A549 (cell line): ENCODE data around the gene CACNA1D. TPM values are rescaled to one million over a fixed set of nuclear protein-coding genes. Genes with fewer than 3 reads are reported as not detected.

Source experiments
- ATAC-seq, 2 experiments: fragments of 200-7000 bp in 1 of 2; fragments of >200 bp in 1 of 2; cut with Nextera tagmentation in 1 of 2; cut with Tn5 transposase in 1 of 2; 3 replicates each; pipeline versions ENCODE4 v1.8.0 to v1.9.1; 2018 to 2020; ENCODE audit warnings: mild to moderate bottlenecking in 1 of 2, moderate library complexity in 1 of 2
- CTCF ChIA-PET: fragments of 300-600 bp; sonication (Branson Sonifier 250); formaldehyde crosslinking; extraction: SDS; loops from one replicate; lab custom pipeline; 2021; ENCODE audit warnings: antibody characterized with exemption, inconsistent platforms; lab: Yijun Ruan, JAX
- POLR2A ChIA-PET: fragments of 350-600 bp; formaldehyde crosslinking; extraction: SDS; loops from one replicate; lab custom pipeline; 2021; ENCODE audit warnings: antibody characterized with exemption, inconsistent platforms; lab: Yijun Ruan, JAX
- DNase-seq, 2 experiments: peaks; one replicate each; pipeline versions ENCODE4 v3.0.0 to v3.0.0-alpha.2; 2011 to 2016; ENCODE audit warnings: low read depth in 1 of 2, low spot score in 1 of 2
- FAIRE-seq: peaks from 2 replicates; lab custom pipeline; 2011; peaks lifted over from hg19 to GRCh38; lab: Jason Lieb, UNC
- H3K27ac ChIP-seq, 2 experiments: fragments of >200 bp; sonication (Bioruptor Twin); formaldehyde crosslinking; 3 replicates each; pipeline ENCODE4 v1.5.1; 2016 to 2017
- H3K4me1 ChIP-seq: fragments of >200 bp; sonication (Bioruptor Twin); formaldehyde crosslinking; 3 replicates; pipeline ENCODE4 v1.6.1; 2016
- H3K4me2 ChIP-seq: fragments of >200 bp; sonication (Bioruptor Twin); formaldehyde crosslinking; 3 replicates; pipeline ENCODE4 v1.6.1; 2016
- H3K4me3 ChIP-seq: fragments of >200 bp; sonication (Bioruptor Twin); formaldehyde crosslinking; 3 replicates; pipeline ENCODE4 v1.5.1; 2016
- H3K9me3 ChIP-seq: fragments of >200 bp; sonication (Bioruptor Twin); formaldehyde crosslinking; 3 replicates; pipeline ENCODE4 v1.6.1; 2016
- BHLHE40 ChIP-seq: IDR thresholded peaks from 2 replicates; pipeline ENCODE4 v1.6.1; 2012; ENCODE audit warnings: low read depth, low read length, inconsistent platforms
- CBX2 ChIP-seq: fragments of 200-600 bp; sonication (generic); IDR thresholded peaks from 2 replicates; pipeline ENCODE4 v1.6.1; 2016; ENCODE audit warnings: low read depth, mild to moderate bottlenecking, borderline replicate concordance
- CEBPB ChIP-seq, 2 experiments: fragments of >200 bp in 1 of 2; sonication (Bioruptor Twin) in 1 of 2; formaldehyde crosslinking in 1 of 2; IDR thresholded peaks; 2 replicates each; pipeline ENCODE4 v1.6.1; 2012 to 2016
- FOSL2 ChIP-seq, 2 experiments: fragments of 450-650 bp in 1 of 2; fragments of >200 bp in 1 of 2; sonication (Bioruptor Twin) in 1 of 2; formaldehyde crosslinking; IDR thresholded peaks; 2 replicates each; pipeline versions ENCODE4 v1.5.0 to v1.6.1; 2016 to 2020; ENCODE audit warnings: mild to moderate bottlenecking in 1 of 2, moderate library complexity in 1 of 2
- HOXA7 ChIP-seq: fragments of 250-450 bp; sonication (Bioruptor Pico); IDR thresholded peaks from 2 replicates; pipeline ENCODE4 v1.5.0; 2020; ENCODE audit warnings: mild to moderate bottlenecking, moderate library complexity
- HOXB13 ChIP-seq: fragments of 250-450 bp; sonication (Bioruptor Pico); IDR thresholded peaks from 2 replicates; pipeline ENCODE4 v1.5.0; 2020; ENCODE audit warnings: low read depth, mild to moderate bottlenecking, moderate library complexity
- JUNB ChIP-seq: fragments of >200 bp; sonication (Bioruptor Twin); formaldehyde crosslinking; IDR thresholded peaks from 2 replicates; pipeline ENCODE4 v1.6.1; 2016
- MYC ChIP-seq: IDR thresholded peaks from 2 replicates; pipeline ENCODE4 v1.6.1; 2012; ENCODE audit warnings: mild to moderate bottlenecking, inconsistent platforms, low read length, improper control_type of control experiment, borderline replicate concordance
- RAD21 ChIP-seq, 2 experiments: fragments of >200 bp in 1 of 2; sonication (Bioruptor Twin) in 1 of 2; formaldehyde crosslinking in 1 of 2; IDR thresholded peaks in 1 of 2; conservative IDR thresholded peaks in 1 of 2; 2 replicates in 1 of 2; 3 replicates in 1 of 2; pipeline ENCODE4 v1.6.1; 2012 to 2018; ENCODE audit warnings: inconsistent platforms in 1 of 2
- RCOR1 ChIP-seq: fragments of 150-350 bp; IDR thresholded peaks from 2 replicates; pipeline ENCODE4 v1.6.1; 2014; ENCODE audit warnings: antibody characterized with exemption, low read length, low read depth
- RNF2 ChIP-seq: fragments of 200-600 bp; sonication (generic); IDR thresholded peaks from 2 replicates; pipeline ENCODE4 v1.6.1; 2016; ENCODE audit warnings: low read depth, mild to moderate bottlenecking, antibody characterized with exemption, moderate library complexity, borderline replicate concordance
- SMC3 ChIP-seq: fragments of >200 bp; sonication (Bioruptor Twin); formaldehyde crosslinking; IDR thresholded peaks from 3 replicates; pipeline ENCODE4 v1.6.1; 2018; ENCODE audit warnings: inconsistent platforms
- ZFP36 ChIP-seq: fragments of 450-650 bp; IDR thresholded peaks from 2 replicates; pipeline ENCODE4 v1.6.1; 2014; ENCODE audit warnings: borderline replicate concordance; ENCODE audit not compliant: partially characterized antibody
- ZNF302 ChIP-seq: fragments of 250-450 bp; sonication (Bioruptor Pico); IDR thresholded peaks from 2 replicates; pipeline ENCODE4 v1.9.0; 2021; ENCODE audit warnings: inconsistent platforms, mild to moderate bottlenecking, moderate library complexity
- WGBS: methylation state at CpG from one replicate; pipeline ENCODE4 v1.1.6; 2017; ENCODE audit errors: missing lambda C conversion rate; 5-methylcytosine and 5-hydroxymethylcytosine counted together
- polyA plus RNA-seq, 4 experiments: library from polyadenylated mRNA; depleted of rRNA in 3 of 4; stranded (reverse); fragments of >200 nt; fragmentation: RNase III in 1 of 4; extraction: RNeasy Plus Mini Kit Qiagen cat#74134 plus additional on column Dnase treatment in 1 of 4; gene quantifications; 2 replicates in 3 of 4; 3 replicates in 1 of 4; pipeline ENCODE4 v1.2.3, GENCODE V29; 2011 to 2017
- TF ChIP-seq, protein P1 (sequence below): IDR thresholded peaks from 2 replicates; pipeline ENCODE4 v1.6.1; 2012
- TF ChIP-seq, protein P2 (sequence below): fragments of >200 bp; sonication (Bioruptor Twin); formaldehyde crosslinking; IDR thresholded peaks from 3 replicates; pipeline ENCODE4 v1.5.1; 2016
- TF ChIP-seq, protein P3 (sequence below): IDR thresholded peaks from 2 replicates; pipeline ENCODE4 v1.6.1; 2012
- TF ChIP-seq, protein P4 (sequence below): IDR thresholded peaks from 2 replicates; pipeline ENCODE4 v1.6.1; 2012; ENCODE audit warnings: low read depth, borderline replicate concordance
- TF ChIP-seq, protein P5 (sequence below): fragments of 150-350 bp; IDR thresholded peaks from 2 replicates; pipeline ENCODE4 v1.6.1; 2014; ENCODE audit warnings: low read depth, mild to moderate bottlenecking, low read length
- TF ChIP-seq, protein P6 (sequence below): fragments of 200-600 bp; sonication (generic); IDR thresholded peaks from 2 replicates; pipeline ENCODE4 v1.6.1; 2016; ENCODE audit warnings: antibody characterized with exemption, mild to moderate bottlenecking, moderate library complexity

Gene CACNA1D
- polyA plus RNA-seq, 2 of the 4 experiments (the other 2 are of a cell fraction) = 1.1 to 10.7 TPM

DNA sequence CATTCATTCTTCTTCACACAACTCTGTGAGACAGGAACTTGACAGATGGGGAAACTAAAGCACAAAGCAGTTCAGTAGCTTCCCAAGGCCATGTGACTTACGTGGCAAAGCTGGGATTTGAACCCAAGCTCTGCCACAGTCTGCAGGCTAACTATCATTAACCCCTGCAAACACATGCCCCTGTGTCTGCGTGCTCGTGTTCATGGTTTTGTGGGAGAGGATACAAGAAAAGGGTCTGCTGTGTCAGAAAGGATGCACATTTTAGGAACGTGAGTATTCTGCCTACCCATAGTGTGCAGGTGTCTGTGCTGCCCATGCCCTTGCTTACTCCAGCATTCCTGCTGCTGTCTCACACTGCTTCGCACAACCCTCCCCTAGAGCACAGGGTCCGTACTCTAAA is 214.8 kb downstream of the CACNA1D start (continued):
- TF ChIP-seq MYC (no peak), HOXA7 (CRISPR knock-in tag) (no peak)

DNA sequence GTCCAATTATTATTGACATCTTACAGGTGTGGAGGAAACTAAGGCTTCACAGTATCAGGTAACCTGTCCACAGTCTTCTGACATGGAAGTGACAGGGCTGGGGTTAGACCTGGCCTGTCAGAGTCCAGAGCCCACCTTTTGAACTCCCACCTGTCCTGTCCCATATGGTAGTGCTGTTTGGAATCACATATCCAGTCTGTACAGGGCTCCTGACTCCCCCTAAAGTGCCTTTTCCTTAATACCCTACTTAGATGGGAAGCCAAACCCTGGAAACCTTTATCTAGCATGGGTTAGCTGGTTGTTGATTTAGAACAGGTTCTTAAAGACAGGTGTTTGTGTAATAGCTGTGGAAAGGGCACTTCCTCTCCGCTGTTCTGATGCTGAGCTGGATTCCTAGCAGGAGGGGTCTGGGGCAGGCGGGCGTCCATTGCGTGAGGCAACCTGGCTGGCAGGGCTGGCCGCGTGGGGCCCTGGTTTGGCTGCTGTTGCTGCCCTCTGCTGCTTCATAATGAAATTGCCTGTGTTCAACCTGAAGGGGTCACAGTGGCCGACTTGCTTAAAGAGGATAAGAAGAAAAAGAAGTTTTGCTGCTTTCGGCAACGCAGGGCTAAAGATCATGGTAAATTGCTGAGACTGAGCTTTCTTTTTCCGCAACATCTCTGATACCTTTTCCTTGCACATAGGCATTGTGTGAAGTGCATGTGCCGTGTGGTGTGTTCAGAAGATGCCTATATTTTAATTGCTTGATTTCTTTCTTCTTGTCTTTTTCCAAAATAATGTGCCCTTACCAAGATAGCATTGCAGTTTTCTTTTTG is 215.7 kb downstream of the CACNA1D start:
- Histone ChIP-seq H3K9me3 (no peaks in the 10 kb centered on the region), H3K27ac (peak overlapping the region; percentile 68 to 80), H3K4me1 (peaks cover 38% of the 10 kb centered on the region), H3K4me3 (no peak overlapping the region), H3K4me2 (peak overlapping the region; percentile 41; the same call in 2 of the 3 replicates)
- POLR2A ChIA-PET = interaction anchor here (0.7 kb wide), 1 partner anchor 362 kb away, joined by 4 read pairs; the partner anchor contains the start of gene DCP1A
- 24% methylated on average over 5 of the region's 11 CpGs for WGBS
- CTCF ChIA-PET = interaction anchor here (0.6 to 5.6 kb wide), 39 partner anchors 9 to 490 kb away, joined by 3 to 78 read pairs (median 4); no protein-coding TSS in a partner anchor
- DNase-seq (peak; percentile 49 to 71), ATAC-seq (peak; percentile 91 to 93), FAIRE-seq (no peak)
- TF ChIP-seq JUNB = no peak
- TF ChIP-seq, protein P1, sequence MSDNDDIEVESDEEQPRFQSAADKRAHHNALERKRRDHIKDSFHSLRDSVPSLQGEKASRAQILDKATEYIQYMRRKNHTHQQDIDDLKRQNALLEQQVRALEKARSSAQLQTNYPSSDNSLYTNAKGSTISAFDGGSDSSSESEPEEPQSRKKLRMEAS = peak; percentile 71
- peak; percentile 86 to 90 for TF ChIP-seq RAD21 (conservative IDR thresholded peaks at IDR 0.05 in 1 of 2, IDR thresholded peaks at IDR 0.05 in 1 of 2)
- peak; percentile 93 for TF ChIP-seq SMC3
- TF ChIP-seq, protein P2, sequence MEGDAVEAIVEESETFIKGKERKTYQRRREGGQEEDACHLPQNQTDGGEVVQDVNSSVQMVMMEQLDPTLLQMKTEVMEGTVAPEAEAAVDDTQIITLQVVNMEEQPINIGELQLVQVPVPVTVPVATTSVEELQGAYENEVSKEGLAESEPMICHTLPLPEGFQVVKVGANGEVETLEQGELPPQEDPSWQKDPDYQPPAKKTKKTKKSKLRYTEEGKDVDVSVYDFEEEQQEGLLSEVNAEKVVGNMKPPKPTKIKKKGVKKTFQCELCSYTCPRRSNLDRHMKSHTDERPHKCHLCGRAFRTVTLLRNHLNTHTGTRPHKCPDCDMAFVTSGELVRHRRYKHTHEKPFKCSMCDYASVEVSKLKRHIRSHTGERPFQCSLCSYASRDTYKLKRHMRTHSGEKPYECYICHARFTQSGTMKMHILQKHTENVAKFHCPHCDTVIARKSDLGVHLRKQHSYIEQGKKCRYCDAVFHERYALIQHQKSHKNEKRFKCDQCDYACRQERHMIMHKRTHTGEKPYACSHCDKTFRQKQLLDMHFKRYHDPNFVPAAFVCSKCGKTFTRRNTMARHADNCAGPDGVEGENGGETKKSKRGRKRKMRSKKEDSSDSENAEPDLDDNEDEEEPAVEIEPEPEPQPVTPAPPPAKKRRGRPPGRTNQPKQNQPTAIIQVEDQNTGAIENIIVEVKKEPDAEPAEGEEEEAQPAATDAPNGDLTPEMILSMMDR = peak; percentile 73

DNA sequence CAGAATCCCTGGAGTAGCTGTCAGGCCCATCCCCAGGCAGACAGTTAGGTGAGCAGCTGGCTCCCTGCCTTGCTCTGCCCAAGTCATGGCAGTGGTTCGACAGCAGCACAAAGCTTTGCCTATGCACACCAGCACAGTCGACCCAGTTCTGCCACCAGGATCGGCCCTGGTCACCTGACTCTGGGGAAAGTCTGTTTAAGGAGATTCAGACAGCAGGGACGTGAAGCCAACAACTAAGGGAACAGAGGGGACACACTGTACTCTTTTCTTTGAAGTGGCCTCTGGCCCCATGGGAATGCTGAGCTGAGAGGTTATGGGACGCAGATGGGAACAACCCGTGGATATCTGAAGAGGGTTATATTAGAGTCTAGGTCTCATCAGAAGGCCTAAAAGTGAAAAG is 217.0 kb downstream of the CACNA1D start:
- H3K4me2 ChIP-seq = no peak overlapping the region
- peaks cover 41% of the 10 kb centered on the region for H3K4me1 ChIP-seq
- ChIA-PET POLR2A (no interaction called here), CTCF (interaction anchor here (0.9 to 5.6 kb wide), 6 partner anchors 9 to 406 kb away, joined by 4 to 78 read pairs (median 8); no protein-coding TSS in a partner anchor)
- ATAC-seq = no peak
- DNase-seq = no peak
- H3K27ac ChIP-seq = peak overlapping the region; percentile 13 to 16; a peak in 1 of 6 replicates
- WGBS = 64% methylated on average over 6 of the region's 6 CpGs
- H3K4me3 ChIP-seq = no peak overlapping the region
- TF ChIP-seq, protein P3, sequence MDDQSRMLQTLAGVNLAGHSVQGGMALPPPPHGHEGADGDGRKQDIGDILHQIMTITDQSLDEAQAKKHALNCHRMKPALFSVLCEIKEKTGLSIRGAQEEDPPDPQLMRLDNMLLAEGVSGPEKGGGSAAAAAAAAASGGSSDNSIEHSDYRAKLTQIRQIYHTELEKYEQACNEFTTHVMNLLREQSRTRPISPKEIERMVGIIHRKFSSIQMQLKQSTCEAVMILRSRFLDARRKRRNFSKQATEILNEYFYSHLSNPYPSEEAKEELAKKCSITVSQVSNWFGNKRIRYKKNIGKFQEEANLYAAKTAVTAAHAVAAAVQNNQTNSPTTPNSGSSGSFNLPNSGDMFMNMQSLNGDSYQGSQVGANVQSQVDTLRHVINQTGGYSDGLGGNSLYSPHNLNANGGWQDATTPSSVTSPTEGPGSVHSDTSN = no peak
- no peak for TF ChIP-seq MYC
- TF ChIP-seq HOXB13 (CRISPR knock-in tag) = no peak
- TF ChIP-seq CBX2 = no peak
- TF ChIP-seq, protein P4, sequence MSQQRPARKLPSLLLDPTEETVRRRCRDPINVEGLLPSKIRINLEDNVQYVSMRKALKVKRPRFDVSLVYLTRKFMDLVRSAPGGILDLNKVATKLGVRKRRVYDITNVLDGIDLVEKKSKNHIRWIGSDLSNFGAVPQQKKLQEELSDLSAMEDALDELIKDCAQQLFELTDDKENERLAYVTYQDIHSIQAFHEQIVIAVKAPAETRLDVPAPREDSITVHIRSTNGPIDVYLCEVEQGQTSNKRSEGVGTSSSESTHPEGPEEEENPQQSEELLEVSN = no peak
- TF ChIP-seq, protein P5, sequence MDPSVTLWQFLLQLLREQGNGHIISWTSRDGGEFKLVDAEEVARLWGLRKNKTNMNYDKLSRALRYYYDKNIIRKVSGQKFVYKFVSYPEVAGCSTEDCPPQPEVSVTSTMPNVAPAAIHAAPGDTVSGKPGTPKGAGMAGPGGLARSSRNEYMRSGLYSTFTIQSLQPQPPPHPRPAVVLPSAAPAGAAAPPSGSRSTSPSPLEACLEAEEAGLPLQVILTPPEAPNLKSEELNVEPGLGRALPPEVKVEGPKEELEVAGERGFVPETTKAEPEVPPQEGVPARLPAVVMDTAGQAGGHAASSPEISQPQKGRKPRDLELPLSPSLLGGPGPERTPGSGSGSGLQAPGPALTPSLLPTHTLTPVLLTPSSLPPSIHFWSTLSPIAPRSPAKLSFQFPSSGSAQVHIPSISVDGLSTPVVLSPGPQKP = no peak
- no peak for TF ChIP-seq FOSL2 (IDR thresholded peaks at IDR 0.05)
- TF ChIP-seq FOSL2 (CRISPR knock-in tag; IDR thresholded peaks at IDR 0.05) = no peak
- no peak for TF ChIP-seq ZFP36
- TF ChIP-seq, protein P6, sequence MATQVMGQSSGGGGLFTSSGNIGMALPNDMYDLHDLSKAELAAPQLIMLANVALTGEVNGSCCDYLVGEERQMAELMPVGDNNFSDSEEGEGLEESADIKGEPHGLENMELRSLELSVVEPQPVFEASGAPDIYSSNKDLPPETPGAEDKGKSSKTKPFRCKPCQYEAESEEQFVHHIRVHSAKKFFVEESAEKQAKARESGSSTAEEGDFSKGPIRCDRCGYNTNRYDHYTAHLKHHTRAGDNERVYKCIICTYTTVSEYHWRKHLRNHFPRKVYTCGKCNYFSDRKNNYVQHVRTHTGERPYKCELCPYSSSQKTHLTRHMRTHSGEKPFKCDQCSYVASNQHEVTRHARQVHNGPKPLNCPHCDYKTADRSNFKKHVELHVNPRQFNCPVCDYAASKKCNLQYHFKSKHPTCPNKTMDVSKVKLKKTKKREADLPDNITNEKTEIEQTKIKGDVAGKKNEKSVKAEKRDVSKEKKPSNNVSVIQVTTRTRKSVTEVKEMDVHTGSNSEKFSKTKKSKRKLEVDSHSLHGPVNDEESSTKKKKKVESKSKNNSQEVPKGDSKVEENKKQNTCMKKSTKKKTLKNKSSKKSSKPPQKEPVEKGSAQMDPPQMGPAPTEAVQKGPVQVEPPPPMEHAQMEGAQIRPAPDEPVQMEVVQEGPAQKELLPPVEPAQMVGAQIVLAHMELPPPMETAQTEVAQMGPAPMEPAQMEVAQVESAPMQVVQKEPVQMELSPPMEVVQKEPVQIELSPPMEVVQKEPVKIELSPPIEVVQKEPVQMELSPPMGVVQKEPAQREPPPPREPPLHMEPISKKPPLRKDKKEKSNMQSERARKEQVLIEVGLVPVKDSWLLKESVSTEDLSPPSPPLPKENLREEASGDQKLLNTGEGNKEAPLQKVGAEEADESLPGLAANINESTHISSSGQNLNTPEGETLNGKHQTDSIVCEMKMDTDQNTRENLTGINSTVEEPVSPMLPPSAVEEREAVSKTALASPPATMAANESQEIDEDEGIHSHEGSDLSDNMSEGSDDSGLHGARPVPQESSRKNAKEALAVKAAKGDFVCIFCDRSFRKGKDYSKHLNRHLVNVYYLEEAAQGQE = no peak
- TF ChIP-seq ZNF302 (CRISPR knock-in tag) = no peak
- no peak for TF ChIP-seq CEBPB (IDR thresholded peaks at IDR 0.05)
- TF ChIP-seq RNF2 = no peak
- TF ChIP-seq BHLHE40 = no peak
- no peak for TF ChIP-seq RCOR1
- H3K9me3 ChIP-seq = no peaks in the 10 kb centered on the region
- no peak for FAIRE-seq
